GM21381 (cell line): ENCODE data around the gene DPP3.
"Not testable (repeated sequence)": the region's sequence is repeated elsewhere in the genome, so short reads cannot be mapped to it uniquely, and the experiment has no call there.

Experiments used
- ATAC-seq: cut with Tn5 transposase; IDR thresholded peaks from one replicate; pipeline ENCODE4 v1.9.1; 2021; ENCODE audit warnings: mild to moderate bottlenecking, moderate library complexity; ENCODE audit not compliant: unreplicated experiment

DPP3 gene, protein sequence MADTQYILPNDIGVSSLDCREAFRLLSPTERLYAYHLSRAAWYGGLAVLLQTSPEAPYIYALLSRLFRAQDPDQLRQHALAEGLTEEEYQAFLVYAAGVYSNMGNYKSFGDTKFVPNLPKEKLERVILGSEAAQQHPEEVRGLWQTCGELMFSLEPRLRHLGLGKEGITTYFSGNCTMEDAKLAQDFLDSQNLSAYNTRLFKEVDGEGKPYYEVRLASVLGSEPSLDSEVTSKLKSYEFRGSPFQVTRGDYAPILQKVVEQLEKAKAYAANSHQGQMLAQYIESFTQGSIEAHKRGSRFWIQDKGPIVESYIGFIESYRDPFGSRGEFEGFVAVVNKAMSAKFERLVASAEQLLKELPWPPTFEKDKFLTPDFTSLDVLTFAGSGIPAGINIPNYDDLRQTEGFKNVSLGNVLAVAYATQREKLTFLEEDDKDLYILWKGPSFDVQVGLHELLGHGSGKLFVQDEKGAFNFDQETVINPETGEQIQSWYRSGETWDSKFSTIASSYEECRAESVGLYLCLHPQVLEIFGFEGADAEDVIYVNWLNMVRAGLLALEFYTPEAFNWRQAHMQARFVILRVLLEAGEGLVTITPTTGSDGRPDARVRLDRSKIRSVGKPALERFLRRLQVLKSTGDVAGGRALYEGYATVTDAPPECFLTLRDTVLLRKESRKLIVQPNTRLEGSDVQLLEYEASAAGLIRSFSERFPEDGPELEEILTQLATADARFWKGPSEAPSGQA

DNA sequence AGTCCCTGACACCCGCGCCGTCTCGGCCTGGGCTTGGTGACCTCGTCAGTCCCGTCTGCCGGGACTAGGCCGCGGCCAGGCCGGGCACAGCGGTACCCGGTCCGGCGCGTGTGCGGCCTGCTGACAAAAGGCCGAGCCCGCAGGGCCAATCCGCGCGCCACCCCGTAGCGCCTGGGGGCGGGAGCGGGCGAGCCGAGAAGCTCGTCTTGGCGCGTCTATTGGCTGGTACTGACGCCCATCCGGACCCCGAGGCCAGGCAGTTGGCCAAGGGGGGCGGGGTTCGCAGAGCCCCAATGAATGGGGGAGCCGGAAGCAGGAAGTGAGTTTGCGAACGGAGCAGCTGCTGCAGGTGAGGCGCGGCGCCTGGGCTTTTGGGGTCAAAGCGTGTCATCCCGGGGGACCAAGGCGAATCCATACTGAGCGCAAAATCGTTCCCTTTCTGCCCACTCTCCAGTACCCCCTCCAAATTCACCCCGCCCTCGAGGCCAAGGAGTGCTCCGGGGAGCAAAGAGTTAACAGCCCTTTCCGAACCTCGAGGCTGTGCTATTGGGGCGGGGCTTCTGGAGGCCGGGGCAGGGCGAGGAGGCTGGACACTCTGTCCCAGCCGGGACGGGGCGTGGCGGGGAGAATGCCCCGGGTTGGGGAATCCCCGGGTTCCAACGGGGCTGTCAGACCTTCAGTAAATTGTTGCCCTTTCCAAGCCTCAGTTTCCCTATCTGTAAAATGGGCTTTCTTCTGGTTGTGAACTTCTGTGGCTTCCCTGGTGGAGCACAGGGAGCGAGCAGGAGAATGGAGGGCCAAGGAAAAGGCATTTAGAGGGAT lies at the start of gene DPP3:
Gene DPP3, plus strand, starts transcription at position 318 of the 822 bp plus-strand sequence. CDS start 1,767 bp downstream, outside the sequence.
- peak; percentile 88 for ATAC-seq

DNA sequence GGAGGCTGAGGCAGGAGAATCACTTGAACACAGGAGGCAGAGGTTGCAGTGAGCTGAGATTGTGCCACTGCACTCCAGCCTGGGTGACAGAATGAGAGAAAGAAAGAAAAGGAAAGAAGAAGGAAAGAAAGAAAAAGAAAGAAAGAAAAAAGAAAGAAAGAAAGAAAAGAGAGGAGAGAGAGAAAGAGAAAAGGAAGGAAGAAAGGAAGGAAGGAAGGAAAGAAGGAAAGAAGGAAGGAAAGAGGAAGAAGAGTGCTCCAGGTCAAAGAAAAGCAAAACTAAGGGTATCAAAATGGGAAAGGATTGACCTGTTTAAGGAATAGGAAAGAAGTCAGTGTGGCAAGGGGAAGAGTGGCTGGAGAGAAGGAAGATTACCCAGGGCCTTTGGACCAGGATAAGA lies 48.9 kb upstream of the DPP3 start:
- not testable (repeated sequence) for ATAC-seq

DNA sequence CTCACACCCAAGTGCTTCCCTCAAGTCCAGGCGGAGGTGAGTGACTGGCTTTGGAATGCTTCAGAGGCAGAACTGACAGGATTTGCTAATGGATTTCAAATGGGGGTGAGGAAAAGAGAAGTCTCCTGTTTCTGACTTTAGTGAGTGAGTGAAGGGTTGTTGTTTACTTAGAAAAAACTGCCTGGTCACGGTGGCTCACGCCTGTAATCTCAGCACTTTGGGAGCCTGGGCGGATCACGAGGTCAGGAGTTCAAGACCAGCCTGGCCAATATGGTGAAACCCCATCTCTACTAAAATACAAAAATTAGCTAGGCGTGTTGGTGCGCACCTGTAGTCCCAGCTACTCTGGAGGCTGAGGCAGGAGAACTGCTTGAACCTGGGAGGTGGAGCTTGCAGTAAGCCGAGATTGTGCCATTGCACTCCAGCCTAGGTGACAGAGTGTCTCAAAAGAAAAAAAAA lies 48.3 kb upstream of the DPP3 start:
- not testable (repeated sequence) for ATAC-seq

DNA sequence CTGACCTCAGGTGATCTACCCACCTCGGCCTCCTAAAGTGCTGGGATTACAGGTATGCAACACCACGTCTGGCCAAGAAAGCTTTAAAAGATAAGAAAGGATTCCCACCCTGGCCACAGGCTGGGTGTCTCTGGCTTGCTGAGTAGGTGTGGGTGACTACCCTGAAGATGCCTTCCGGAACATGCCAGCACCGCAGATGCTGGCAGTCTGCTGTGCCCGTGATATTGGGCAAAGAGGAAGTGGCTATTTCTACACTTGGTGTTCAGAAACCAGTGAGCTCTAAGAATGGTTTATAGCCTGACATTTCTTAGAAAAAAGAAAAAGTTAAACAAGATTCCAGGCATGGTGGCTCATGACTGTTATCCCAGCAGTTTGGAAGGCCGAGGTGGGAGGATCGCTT lies 47.6 kb upstream of the DPP3 start:
- ATAC-seq = no peak

DNA sequence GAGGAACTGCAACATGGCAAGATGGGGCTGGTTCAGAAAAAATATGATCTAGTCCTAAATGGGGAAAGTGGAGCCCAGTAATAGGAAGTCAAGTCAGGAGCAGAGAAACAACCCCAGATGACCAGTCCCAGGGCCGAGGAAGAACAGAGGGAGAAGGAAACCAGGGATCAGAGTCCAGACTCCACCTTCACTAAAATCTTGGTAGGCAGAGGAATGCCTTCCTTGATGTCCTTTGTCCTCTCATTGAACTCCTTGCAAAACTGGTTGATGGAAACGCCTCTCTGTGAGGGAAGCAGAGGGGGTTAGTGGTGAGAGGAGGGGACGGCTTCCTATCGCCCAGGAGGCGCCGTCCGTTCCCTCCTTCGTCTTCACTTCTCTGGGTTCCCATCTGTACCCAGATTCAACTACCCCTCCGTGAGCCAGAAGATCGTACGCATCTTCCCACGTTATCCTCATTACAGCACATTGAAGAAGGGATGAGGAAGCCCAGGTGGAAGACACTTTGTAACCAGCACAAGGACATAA lies 42.2 kb upstream of the DPP3 start:
- ATAC-seq = no peak

DNA sequence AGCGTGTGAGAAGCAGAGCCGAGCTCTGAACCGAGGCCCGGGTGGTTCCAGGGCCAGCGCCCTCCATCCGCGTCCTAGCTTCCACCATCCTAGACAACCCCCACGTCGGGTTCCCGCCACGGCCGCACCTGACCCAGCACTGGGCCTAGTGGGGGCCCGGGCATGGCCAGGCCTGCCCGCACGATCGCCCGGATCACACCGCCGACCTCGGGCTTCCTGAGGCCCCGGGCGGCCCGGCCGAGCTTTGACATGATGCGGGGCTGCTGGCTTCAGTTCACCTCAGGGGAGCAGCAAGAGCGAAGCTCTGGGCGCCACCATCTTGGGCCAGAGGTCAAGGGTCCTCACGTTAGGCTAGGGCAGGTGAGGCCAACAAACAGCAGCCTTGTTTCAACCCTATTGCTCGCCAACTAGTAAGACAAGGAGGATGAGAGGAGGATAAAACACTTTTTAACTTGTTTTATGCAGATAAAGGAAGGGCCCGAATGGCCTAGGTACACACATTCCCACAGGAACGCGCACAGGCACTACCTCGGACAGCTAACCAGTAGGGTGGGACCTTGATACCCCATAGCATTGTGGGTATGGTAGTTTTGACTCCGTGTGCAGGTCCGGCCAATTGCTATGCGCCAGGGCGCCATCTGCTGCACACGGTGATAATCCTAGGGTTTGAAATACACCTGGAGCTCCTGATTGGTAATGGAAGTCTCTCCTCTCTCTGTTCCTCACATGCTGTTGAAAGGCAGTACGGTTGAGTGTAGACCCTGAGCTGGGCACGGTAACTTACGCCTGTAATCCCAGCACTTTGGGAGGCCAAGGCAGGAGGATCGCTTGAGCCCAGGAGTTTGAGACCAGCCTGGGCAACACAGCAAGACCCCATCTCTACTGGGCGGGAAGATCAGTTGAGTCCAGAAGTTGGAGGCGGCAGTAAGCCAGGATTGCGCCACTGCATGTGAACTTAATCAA lies 41.4 kb upstream of the DPP3 start, which contains the start of gene MRPL11:
Gene MRPL11, minus strand, starts transcription at position 345 of the 963 bp plus-strand sequence. Its CDS starts 94 bp downstream, at position 251.
- ATAC-seq = peak; percentile 94

DNA sequence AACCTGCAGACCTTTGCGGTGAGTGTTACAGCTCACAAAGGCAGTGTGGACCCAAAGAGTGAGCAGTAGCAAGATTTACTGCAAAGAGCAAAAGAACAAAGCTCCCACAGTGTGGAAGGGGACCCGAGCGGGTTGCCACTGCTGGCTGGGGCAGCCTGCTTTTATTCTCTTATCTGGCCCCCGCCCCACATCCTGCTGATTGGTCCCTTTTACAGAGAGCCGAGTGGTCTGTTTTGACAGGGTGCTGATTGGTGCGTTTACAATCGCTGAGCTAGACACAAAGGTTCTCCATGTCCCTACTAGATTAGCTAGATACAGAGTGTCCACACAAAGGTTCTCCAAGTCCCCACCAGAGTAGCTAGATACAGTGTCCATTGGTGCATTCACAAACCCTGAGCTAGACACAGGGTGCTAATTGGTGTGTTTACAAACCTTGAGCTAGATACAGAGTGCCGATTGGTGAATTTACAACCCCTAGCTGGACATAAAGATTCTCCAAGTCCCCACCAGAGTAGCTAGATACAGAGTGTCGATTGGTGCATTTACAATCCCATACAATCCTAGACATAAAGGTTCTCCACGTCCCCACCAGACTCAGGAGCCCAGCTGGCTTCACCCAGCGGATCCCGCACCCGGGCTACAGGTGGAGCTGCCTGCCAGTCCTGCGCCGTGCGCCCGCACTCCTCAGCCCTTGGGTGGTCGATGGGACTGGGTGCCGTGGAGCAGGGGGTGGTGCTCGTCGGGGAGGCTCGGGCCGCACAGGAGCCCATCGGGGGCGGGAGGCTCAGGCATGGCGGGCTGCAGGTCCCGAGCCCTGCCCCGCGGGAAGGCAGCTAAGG lies 39.9 kb upstream of the DPP3 start:
- not testable (repeated sequence) for ATAC-seq

DNA sequence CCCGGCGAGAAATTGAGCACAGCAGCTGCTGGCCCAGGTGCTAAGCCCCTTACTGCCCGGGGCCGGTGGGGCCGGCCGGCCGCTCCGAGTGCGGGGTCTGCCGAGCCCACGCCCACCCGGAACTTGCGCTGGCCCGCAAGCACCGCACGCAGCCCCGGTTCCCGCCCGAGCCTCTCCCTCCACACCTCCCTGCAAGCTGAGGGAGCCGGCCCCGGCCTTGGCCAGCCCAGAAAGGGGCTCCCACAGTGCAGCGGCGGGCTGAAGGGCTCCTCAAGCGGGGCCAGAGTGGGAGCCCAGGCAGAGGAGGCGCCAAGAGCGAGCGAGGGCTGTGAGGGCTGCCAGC lies 39.3 kb upstream of the DPP3 start:
- ATAC-seq = not testable (repeated sequence)

DNA sequence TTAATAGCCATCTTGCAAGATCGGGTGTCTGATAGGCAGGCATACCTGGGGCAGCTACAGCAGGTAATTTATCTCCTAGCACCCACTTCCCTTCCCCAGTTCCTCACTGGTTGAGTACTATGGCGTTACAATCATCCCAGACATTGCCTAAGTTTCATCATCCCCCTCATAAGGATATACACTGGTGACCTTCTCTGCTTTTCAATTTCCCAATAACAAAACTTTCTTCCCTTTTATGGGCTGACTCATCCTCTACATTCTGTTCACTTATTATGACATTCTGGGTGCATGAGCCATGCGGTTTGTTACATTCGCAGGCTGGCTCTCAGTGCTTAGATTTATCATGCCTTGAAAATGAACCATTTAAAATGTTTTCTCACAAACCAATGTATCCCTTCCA lies 36.6 kb upstream of the DPP3 start:
- ATAC-seq = no peak

DNA sequence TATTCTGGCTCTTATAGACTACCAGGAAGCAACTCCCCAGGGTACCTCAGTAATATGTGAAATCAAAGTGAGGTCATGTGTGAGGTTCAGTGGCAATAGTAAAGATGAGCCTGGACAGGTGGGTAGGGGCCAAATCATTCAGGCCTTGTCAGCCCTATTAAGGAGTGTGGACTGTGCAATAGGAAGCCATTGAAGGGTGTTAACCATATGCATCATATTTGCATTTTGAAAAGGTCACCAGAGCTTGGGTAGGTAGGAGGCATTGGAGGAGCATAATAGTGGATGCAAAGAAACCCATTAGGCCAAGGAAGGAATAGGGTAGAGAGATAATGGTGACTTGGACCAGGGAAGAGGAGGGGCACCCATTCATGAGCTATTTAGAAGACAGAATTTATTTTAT lies 33.2 kb upstream of the DPP3 start:
- no peak for ATAC-seq

DNA sequence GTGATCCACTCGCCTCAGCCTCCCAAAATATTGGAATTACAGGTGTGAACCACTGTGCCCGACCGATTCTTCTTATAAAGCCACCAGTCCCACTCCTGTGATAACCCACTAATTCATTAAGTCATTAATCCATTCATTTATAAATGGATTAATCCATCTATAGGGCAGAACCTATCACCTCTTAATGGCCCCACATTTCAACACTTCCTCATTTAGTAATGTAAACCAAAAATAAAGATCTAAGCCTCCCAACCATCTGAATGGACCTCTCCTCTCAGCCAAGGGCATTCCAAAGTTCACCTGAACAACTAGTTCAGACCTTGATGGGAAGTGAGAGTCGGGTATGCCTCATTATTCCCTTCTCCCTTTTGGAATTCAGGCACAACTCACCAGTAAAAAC lies 31.7 kb upstream of the DPP3 start:
- ATAC-seq = no peak

DNA sequence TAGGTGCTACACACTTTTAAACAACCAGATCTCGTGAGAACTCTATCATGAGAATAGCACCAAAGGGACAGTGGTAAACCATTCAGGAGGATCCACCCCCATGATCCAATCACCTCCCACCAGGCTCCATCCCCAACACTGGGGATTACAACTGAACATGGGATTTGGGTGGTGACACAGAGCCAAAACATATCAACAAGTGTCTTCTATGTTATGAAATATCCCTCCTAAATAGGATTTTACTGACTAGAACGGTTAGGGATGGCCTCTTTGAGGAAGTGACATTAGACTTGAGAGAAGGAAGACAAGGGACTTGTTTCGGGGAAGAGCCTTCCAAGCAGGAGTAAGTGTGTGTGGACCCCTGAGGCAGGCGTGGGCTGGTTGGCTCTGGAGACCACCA lies 29.7 kb upstream of the DPP3 start:
- no peak for ATAC-seq

DNA sequence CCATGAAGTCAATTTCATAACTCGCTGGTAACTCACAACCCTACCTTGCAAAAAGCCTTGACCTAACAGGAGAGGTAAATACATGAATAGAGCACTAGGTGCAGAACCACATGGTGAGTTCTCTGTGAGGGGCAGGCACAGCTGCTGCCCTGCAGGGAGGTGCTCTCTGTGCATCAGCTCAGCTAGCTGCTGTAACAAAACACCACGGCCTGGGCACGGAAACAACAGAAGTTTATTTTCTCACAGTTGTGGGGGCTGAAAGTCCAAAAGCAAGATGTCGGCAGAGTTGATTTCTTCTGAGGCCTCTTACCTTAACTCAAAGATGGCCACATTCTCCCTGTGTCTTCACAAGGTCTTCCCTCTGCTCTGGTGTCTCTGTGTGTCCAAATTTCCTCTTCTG lies 28.6 kb upstream of the DPP3 start:
- no peak for ATAC-seq

DNA sequence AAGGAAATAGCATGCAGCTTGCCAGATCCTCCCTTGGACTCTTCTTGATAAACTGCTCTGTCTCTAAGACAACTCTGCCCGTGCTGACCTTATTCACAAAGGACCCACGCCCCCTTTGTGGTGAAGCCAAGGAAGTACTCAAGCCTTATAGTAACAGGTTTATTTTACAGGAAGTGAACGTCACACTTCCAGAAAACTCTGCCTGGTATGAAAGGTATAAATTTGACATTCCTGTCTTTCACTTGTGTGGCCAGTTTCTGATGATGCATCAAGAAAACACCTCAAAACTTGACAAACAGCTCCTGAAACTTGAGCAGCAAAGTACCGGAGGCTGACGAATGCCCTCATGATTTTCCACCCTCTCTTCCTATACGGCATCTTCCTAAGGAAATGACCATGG lies 26.0 kb upstream of the DPP3 start:
- no peak for ATAC-seq

DNA sequence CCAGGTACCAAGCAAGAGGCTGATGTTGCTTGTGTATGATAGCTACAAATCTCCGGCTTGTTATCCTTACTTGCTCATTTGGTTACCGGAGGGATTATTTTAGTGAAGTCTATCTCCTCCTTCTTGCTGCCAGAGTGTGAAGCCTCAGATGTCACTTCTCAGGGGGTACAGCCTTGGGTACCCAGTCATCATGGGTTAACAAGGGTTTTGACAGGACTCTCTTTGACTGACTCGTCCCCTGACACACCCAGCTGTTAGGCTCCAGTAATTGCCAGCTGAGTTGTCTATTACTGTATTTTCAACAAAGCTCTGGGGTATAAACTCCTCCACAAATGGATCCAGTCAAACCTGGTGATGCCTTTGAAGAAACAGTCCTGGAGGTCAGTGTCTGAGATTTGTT lies 25.4 kb upstream of the DPP3 start:
- ATAC-seq = no peak

DNA sequence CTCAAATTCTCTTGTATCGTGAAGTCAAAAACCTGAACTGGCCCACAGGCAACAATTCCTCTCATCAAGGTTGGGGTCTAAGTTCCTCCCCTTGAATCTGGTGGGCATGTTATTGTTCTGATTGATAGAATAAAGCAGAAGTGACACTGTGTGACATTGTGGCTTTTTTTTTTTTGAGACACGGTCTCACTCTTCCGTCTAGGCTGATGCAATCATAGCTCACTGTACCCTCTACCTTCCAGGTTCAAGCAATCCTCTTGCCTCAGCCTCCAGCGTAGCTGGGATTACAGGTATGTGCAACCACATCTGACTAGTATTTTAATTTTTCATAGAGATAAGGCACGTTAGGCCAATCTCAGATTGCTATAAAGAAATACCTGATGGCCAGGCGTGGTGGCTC lies 22.4 kb upstream of the DPP3 start:
- no peak for ATAC-seq

DNA sequence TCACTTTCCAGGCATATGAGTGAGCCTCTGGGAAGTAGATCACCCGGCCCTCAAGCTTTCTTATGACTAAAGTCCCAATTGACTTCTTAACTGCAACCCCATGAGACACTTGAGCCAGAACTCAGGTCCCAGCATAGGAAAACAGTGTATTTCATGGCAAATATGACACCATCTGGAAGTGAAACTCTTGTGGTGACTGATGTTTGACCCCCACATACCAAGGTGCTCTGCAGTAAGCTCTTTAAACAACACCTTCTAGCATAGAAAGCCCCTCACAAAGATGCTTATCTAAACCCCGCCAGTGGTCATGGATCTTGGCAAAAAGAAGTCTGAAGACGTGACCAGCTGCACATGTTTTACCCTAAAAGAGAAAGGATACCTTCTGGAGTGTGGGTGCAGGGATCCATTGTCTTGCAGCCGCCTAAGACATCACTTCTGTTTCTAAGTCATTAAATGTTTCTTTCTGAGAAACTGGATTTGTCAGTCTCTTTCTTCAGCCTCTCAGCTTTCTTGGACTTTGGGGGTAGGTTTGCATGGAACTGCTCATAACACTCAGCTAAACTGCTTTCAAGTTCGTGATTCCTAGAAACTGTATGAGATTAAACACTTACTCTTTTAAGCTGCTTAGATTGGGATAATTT lies 21.0 kb upstream of the DPP3 start:
- no peak for ATAC-seq

DNA sequence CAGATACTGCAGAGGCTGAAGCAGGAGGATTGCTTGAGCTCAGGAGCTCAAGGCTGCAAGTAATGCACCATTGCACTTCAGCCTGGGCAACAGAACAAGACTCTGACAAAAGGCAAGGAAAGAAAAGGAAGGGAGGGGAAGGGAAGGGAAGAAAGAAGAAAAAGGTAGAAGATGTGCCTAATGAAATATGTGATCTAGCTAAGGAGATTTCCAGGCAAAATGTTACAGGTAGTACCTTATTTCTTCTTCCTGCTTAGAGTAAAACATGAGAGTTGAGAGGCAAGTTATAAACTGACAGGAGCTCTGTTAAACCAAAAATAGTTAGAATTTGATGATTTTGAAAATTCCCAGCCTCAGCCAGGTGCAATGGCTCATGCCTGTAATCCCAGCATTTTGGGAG lies 18.2 kb upstream of the DPP3 start:
- no peak for ATAC-seq

DNA sequence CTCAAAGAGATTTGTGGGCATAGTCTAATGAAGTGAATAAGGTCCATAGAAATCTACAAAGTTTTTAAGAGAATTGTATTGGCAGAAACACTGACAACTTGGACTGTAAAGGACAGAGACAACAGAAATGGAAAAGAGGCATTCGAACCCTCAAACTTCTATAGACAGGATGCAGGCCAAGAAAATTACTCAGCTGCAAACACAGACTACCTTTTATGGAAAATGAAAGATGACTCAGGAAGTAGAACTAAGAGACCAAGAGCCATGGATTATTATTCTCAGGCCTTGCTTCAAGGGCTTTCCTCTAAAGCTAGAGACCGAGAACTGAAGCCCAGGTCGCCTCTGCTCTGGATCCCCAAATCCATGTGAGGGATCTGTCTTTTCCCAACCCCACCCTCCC lies 17.3 kb upstream of the DPP3 start:
- no peak for ATAC-seq
